Stimulated activated naive CD4-positive, alpha-beta T cell (primary cell): ENCODE results near the gene ANAPC4.
A peak's percentile ranks its signal among the peaks of the same experiment; 100 is the strongest.
"Not testable (repeated sequence)": the region's sequence is repeated elsewhere in the genome, so short reads cannot be mapped to it uniquely, and the experiment has no call there.

Source experiments
- DNase-seq, 6 experiments: peaks; one replicate each; lab custom pipeline; 2025; lab: John Stamatoyannopoulos, UW

ANAPC4 gene

GRCh38 chr4:25376754-25377571 lies at the start of gene ANAPC4:
ANAPC4 (plus strand) TSS chr4:25377263; CDS start chr4:25377428, 165 bp downstream.
- DNase-seq: peak; percentile 91 to 97 (median 94)

GRCh38 chr4:25328463-25328862 lies 48.6 kb upstream of the ANAPC4 start:
- DNase-seq: not testable (repeated sequence)

- DNase-seq: no peak
Measured at GRCh38 chr4:25330335-25330734, 46.7 kb upstream of the ANAPC4 start.

- peak in 1 of 6 experiments; percentile 6 for DNase-seq
Measured at GRCh38 chr4:25330905-25331808, 45.9 kb upstream of the ANAPC4 start.

- DNase-seq: no peak
Measured at GRCh38 chr4:25343671-25344070, 33.4 kb upstream of the ANAPC4 start.

GRCh38 chr4:25345744-25346143 lies 31.3 kb upstream of the ANAPC4 start:
- no peak for DNase-seq

- DNase-seq: no peak
Measured at GRCh38 chr4:25346913-25347312, 30.1 kb upstream of the ANAPC4 start.

- no peak for DNase-seq
Measured at GRCh38 chr4:25347473-25347872, 29.6 kb upstream of the ANAPC4 start.

- DNase-seq: no peak
Measured at GRCh38 chr4:25347971-25348370, 29.1 kb upstream of the ANAPC4 start.

- no peak for DNase-seq
Measured at GRCh38 chr4:25350561-25350960, 26.5 kb upstream of the ANAPC4 start.

GRCh38 chr4:25351777-25352416 lies 25.2 kb upstream of the ANAPC4 start:
- DNase-seq: no peak

- DNase-seq: no peak
Measured at GRCh38 chr4:25356068-25356467, 21.0 kb upstream of the ANAPC4 start.

- no peak for DNase-seq
Measured at GRCh38 chr4:25358515-25359275, 18.4 kb upstream of the ANAPC4 start.

GRCh38 chr4:25361253-25361652 lies 15.8 kb upstream of the ANAPC4 start:
- no peak for DNase-seq

- peak in 2 of 6 experiments; percentile 22 to 28 for DNase-seq
Measured at GRCh38 chr4:25367004-25367621, 9.9 kb upstream of the ANAPC4 start.

GRCh38 chr4:25367877-25368276 lies 9.2 kb upstream of the ANAPC4 start:
- DNase-seq: no peak

GRCh38 chr4:25368315-25368714 lies 8.7 kb upstream of the ANAPC4 start:
- DNase-seq: no peak

GRCh38 chr4:25370242-25370641 lies 6.8 kb upstream of the ANAPC4 start:
- DNase-seq: no peak

GRCh38 chr4:25372549-25372948 lies 4.5 kb upstream of the ANAPC4 start:
- not testable (repeated sequence) for DNase-seq

GRCh38 chr4:25377572-25378436 lies 741 bp downstream of the ANAPC4 start:
- DNase-seq: peak in 2 of 6 experiments; percentile 12 to 15
